BLaER1 treated with 17β-estradiol and CSF1 and Interleukin-3, amounts not matched to agents 10 nM and 100 nM (cell line): Measurements from ENCODE around the gene STK24.
A peak's percentile ranks its signal among the peaks of the same experiment; 100 is the strongest.

ENCODE experiments used
- H3K27ac ChIP-seq, 11 experiments: shearing (Covaris generic); formaldehyde crosslinking; 2 replicates each; pipeline ENCODE4 v1.8.1; 2022
- H3K27me3 ChIP-seq, 11 experiments: shearing (Covaris generic); formaldehyde crosslinking; 2 replicates each; pipeline ENCODE4 v1.8.1; 2022
- H3K36me3 ChIP-seq, 11 experiments: shearing (Covaris generic); formaldehyde crosslinking; 2 replicates each; pipeline ENCODE4 v1.8.1; 2022
- H3K4me1 ChIP-seq, 10 experiments: shearing (Covaris generic); formaldehyde crosslinking; 2 replicates each; pipeline ENCODE4 v1.8.1; 2022
- H3K4me2 ChIP-seq, 11 experiments: shearing (Covaris generic); formaldehyde crosslinking; 2 replicates each; pipeline ENCODE4 v1.8.1; 2022
- H3K4me3 ChIP-seq, 10 experiments: shearing (Covaris generic); formaldehyde crosslinking; 2 replicates each; pipeline ENCODE4 v1.8.1; 2022
- H3K9ac ChIP-seq, 11 experiments: shearing (Covaris generic); formaldehyde crosslinking; 2 replicates each; pipeline ENCODE4 v1.8.1; 2022
- H3K9me3 ChIP-seq, 11 experiments: shearing (Covaris generic); formaldehyde crosslinking; replicated peaks in 1 of 11; 2 replicates each; pipeline ENCODE4 v1.8.1; 2022
- H4K20me1 ChIP-seq, 11 experiments: shearing (Covaris generic); formaldehyde crosslinking; 2 replicates each; pipeline ENCODE4 v1.8.1; 2022
- Cebpa-rat ChIP-seq, 11 experiments: shearing (Covaris generic); IDR thresholded peaks; 2 replicates each; pipeline ENCODE4 v1.8.1; 2022

The STK24 gene

GRCh38 chr13:98447881-98448641 lies 128.8 kb downstream of the STK24 start:
- Histone ChIP-seq H3K9me3 (no peaks in the 10 kb centered on the region), H3K4me2 (peak overlapping the region; percentile 30 to 80 (median 64); a peak in 21 of 22 replicates), H3K36me3 (peaks cover 32 to 74% (median 55%) of the 10 kb centered on the region in 11 experiments), H3K27me3 (no peaks in the 10 kb centered on the region), H3K9ac (0 out of 22 replicates have a peak overlapping the region, but pooled peaks of 1 of the 11 experiments have one; percentile 10), H3K4me3 (no peak overlapping the region), H3K4me1 (peaks cover 21 to 62% (median 57%) of the 10 kb centered on the region in 10 experiments), H4K20me1 (peaks cover 80 to 100% (median 91%) of the 10 kb centered on the region in 11 experiments; a peak in 21 of 22 replicates), H3K27ac (no peak overlapping the region; a peak in 1 of 22 replicates)
- TF ChIP-seq Cebpa-rat (IDR thresholded peaks at IDR 0.05), result no peak

GRCh38 chr13:98447130-98447529 lies 129.8 kb downstream of the STK24 start:
- peaks cover 73 to 98% (median 81%) of the 10 kb centered on the region in 11 experiments; a peak in 21 of 22 replicates for H4K20me1 ChIP-seq

GRCh38 chr13:98446234-98446621 lies 130.7 kb downstream of the STK24 start:
- Histone ChIP-seq H3K4me2 (peak overlapping the region in 5 of 11 experiments; percentile 29 to 55 (median 39); a peak in 8 of 22 replicates), H3K4me3 (no peak overlapping the region), H3K36me3 (peaks cover 17 to 74% (median 38%) of the 10 kb centered on the region in 11 experiments; a peak in 21 of 22 replicates), H3K27me3 (no peaks in the 10 kb centered on the region), H3K9ac (no peak overlapping the region), H3K27ac (no peak overlapping the region), H4K20me1 (peaks cover 64 to 98% (median 79%) of the 10 kb centered on the region in 11 experiments; a peak in 21 of 22 replicates), H3K9me3 (no peaks in the 10 kb centered on the region), H3K4me1 (peaks cover 21 to 60% (median 52%) of the 10 kb centered on the region in 10 experiments)
- TF ChIP-seq Cebpa-rat (IDR thresholded peaks at IDR 0.05), result no peak

More at GRCh38 chr13:98447130-98447529, 129.8 kb downstream of the STK24 start:
- H3K27ac ChIP-seq, result no peak overlapping the region
- no peak overlapping the region for H3K4me2 ChIP-seq
- H3K36me3 ChIP-seq, result peaks cover 25 to 74% (median 46%) of the 10 kb centered on the region in 11 experiments
- TF ChIP-seq Cebpa-rat (IDR thresholded peaks at IDR 0.05), result no peak
- no peak overlapping the region for H3K4me3 ChIP-seq
- no peak overlapping the region for H3K9ac ChIP-seq
- no peaks in the 10 kb centered on the region for H3K9me3 ChIP-seq
- H3K4me1 ChIP-seq, result peaks cover 21 to 61% (median 56%) of the 10 kb centered on the region in 10 experiments
- no peaks in the 10 kb centered on the region for H3K27me3 ChIP-seq

GRCh38 chr13:98445340-98446233 lies 131.3 kb downstream of the STK24 start:
- H4K20me1 ChIP-seq, result peaks cover 57 to 95% (median 73%) of the 10 kb centered on the region in 11 experiments; a peak in 21 of 22 replicates
- peaks cover 17 to 59% (median 45%) of the 10 kb centered on the region in 10 experiments for H3K4me1 ChIP-seq
- H3K9ac ChIP-seq, result peak overlapping the region in 1 of 11 experiments; percentile 2; a peak in 1 of 22 replicates
- no peaks in the 10 kb centered on the region for H3K27me3 ChIP-seq
- peak overlapping the region in 10 of 11 experiments; percentile 2 to 55 (median 36); a peak in 17 of 22 replicates for H3K4me2 ChIP-seq
- no peak overlapping the region for H3K27ac ChIP-seq
- H3K36me3 ChIP-seq, result peaks cover 15 to 74% (median 35%) of the 10 kb centered on the region in 11 experiments; a peak in 21 of 22 replicates
- H3K9me3 ChIP-seq, result no peaks in the 10 kb centered on the region
- H3K4me3 ChIP-seq, result no peak overlapping the region
- no peak for TF ChIP-seq Cebpa-rat (IDR thresholded peaks at IDR 0.05)

GRCh38 chr13:98444381-98444780 lies 132.5 kb downstream of the STK24 start:
- Histone ChIP-seq H3K4me1 (peaks cover 17 to 47% (median 33%) of the 10 kb centered on the region in 10 experiments), H3K4me2 (no peak overlapping the region), H3K9me3 (no peaks in the 10 kb centered on the region), H3K27ac (no peak overlapping the region), H3K4me3 (no peak overlapping the region), H3K9ac (peak overlapping the region in 1 of 11 experiments; percentile 14; a peak in 1 of 22 replicates), H4K20me1 (peaks cover 45 to 90% (median 62%) of the 10 kb centered on the region in 11 experiments; a peak in 21 of 22 replicates), H3K36me3 (peaks cover 3 to 74% (median 39%) of the 10 kb centered on the region in 11 experiments; a peak in 20 of 22 replicates), H3K27me3 (no peaks in the 10 kb centered on the region)
- TF ChIP-seq Cebpa-rat (IDR thresholded peaks at IDR 0.05), result no peak

- Histone ChIP-seq H3K9me3 (no peaks in the 10 kb centered on the region), H3K27ac (no peak overlapping the region), H3K4me1 (peaks cover 15 to 46% (median 28%) of the 10 kb centered on the region in 10 experiments), H4K20me1 (peaks cover 40 to 90% (median 62%) of the 10 kb centered on the region in 11 experiments; a peak in 21 of 22 replicates), H3K9ac (no peak overlapping the region), H3K4me2 (no peak overlapping the region), H3K27me3 (no peaks in the 10 kb centered on the region), H3K4me3 (no peak overlapping the region), H3K36me3 (peaks cover 0 to 74% (median 33%) of the 10 kb centered on the region in 11 experiments; a peak in 19 of 22 replicates)
- TF ChIP-seq Cebpa-rat (IDR thresholded peaks at IDR 0.05), result no peak
These were observed 133.0 kb downstream of the STK24 start for GRCh38 chr13:98443800-98444325.

- Histone ChIP-seq H3K27ac (no peak overlapping the region), H3K4me1 (peaks cover 9 to 46% (median 25%) of the 10 kb centered on the region in 10 experiments; a peak in 19 of 20 replicates), H3K36me3 (peaks cover 0 to 74% (median 30%) of the 10 kb centered on the region in 11 experiments; a peak in 13 of 22 replicates), H3K27me3 (no peaks in the 10 kb centered on the region), H3K9ac (no peak overlapping the region), H3K4me3 (no peak overlapping the region), H4K20me1 (peaks cover 38 to 87% (median 57%) of the 10 kb centered on the region in 11 experiments; a peak in 21 of 22 replicates), H3K9me3 (no peaks in the 10 kb centered on the region), H3K4me2 (no peak overlapping the region)
- TF ChIP-seq Cebpa-rat (IDR thresholded peaks at IDR 0.05), result no peak
These were observed 133.6 kb downstream of the STK24 start for GRCh38 chr13:98443329-98443728.
